Right ventricle myocardium inferior (tissue), 1 donor: ENCODE data around the gene WTIP. TPM values are rescaled to one million over a fixed set of nuclear protein-coding genes. Genes with fewer than 3 reads are reported as not detected.
"Not testable (repeated sequence)": the region's sequence is repeated elsewhere in the genome, so short reads cannot be mapped to it uniquely, and the experiment has no call there.

ENCODE experiments used
- ATAC-seq: fragments of 200-7000 bp; cut with Tn5 transposase; one replicate; pipeline ENCODE4 v1.9.1; 2020; ENCODE audit warnings: mild to moderate bottlenecking, moderate library complexity
- DNase-seq: peaks from one replicate; pipeline ENCODE4 v3.0.0; 2021; ENCODE audit errors: missing footprints
- intact Hi-C: fragments of 100-400 bp; cut with DNase I; formaldehyde crosslinking; loops from one replicate; pipeline ENCODE4 v1.11.0; 2022
- long read RNA-seq: library from polyadenylated mRNA; unstranded; transcript quantifications from one replicate; pipeline ENCODE4 v2.0.0, GENCODE V29; 2021
- total RNA-seq: library from RNA; stranded (reverse); fragmentation: NEBNext Ultra II Directional; extraction: Animal tissue kit (Norgen Biotek cat#: 25700); gene quantifications from one replicate; pipeline ENCODE4 v1.2.1, GENCODE V29; 2021
- donor health status: DM: no; HTN: yes; CAD: no; lungs with severe emphysema.

The WTIP gene
- 21.8 TPM for total RNA-seq
- long read RNA-seq, full-length matches to known transcripts: 51 of 59 reads
- long read RNA-seq, partial matches to known transcripts: 4 of 59 reads
- long read RNA-seq, other reads (novel, unspliced or antisense): 4 of 59 reads

DNA sequence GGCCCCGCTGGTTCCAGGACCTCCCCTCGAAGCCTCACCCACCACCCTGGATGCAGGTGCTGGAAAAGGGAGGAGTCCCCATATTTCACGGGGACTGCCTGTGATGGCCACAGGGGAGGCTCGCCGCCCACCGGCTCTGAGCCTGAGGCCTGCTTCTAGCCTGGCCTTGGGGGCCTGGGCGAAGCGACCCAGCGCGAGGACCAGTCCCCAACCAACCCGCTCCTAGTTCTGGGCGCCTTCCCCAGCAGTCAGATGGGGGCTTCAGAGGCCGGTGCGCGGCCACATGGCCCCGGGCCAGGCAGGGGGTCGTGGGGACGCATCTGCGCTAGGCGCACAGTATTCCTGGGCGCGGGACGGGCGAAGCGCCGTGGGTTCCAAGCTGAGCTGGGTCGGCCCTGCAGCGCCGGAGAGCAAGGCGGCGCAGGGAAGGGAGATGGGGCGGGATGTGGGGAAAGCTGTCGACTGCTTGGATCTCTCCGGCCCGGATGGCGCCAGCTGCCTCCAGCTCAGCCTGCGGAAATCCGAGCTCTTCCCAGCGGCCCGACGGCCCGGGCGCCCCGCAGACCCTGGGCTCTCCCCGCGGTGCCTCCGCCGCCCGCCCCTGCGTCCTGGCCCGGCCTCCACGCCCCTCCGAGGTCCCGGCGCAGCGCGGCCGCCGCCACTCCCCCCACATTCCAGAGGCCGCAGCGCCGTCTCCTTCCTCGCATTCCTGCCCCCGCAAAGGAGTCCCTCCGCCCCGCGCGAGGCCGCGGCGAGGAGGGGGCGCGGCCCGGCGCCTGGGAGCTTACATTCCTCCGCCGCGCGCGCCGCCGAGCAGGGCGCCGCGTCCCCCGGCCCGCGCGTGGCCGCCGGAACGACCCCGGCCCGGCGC is at the start of gene WTIP:
WTIP (plus strand) TSS at position 788 of the 871 bp plus-strand sequence. CDS start 217 bp downstream, outside the sequence.
- intact Hi-C loops: loop anchor here (5.0 kb wide), 1 partner anchor 49 kb away; no protein-coding TSS in a partner anchor
- ATAC-seq (peak; percentile 83), DNase-seq (peak; percentile 84)

DNA sequence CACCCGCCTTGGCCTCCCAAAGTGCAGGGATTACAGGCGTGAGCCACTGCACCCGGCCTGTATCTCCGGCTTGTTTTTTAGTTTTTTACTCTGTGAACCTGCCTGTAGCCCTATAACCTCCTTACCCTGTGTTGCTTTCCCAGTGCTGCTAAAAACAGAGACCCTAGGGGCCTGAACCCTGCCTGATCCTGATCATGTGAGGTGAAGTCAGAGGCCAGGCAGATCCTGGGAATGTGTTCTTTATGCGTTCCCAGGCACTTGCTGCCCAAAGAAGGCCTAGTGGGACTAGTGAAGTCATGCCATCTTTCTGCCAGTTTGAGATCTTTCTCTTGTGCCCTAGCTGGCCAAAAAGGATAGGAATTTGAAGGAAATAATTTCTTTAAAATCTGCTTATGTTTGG is 48.8 kb upstream of the WTIP start:
- intact Hi-C loops: loop anchor here (5.0 kb wide), 1 partner anchor 50 kb away; the partner anchor contains the start of gene WTIP
- no peak for DNase-seq
- peak; percentile 27 for ATAC-seq

DNA sequence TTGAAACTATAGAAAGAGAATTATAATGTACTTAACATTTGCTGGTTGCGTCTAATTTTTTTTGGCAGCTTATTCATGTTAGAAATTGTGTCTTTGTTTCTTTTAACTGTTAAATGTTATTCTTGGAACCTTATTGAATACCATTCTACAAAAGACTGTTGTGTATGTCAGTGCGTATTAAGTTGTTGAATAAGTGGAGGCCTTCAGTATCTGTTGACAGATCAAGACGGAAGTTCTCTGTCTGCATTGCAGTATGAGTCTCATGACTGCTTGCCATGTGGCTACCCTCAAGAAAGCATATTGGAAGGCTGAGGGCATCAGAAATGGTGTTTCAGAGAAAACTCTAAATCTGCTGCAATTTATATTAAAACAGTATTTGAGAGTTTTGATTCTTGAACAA is 44.8 kb upstream of the WTIP start:
- intact Hi-C loops: no loop called here
- DNase-seq: no peak
- no peak for ATAC-seq

- ATAC-seq: no peak
- intact Hi-C loops: no loop called here
- no peak for DNase-seq
Measured at GRCh38 chr19:34448191-34448590, 33.4 kb upstream of the WTIP start.

DNA sequence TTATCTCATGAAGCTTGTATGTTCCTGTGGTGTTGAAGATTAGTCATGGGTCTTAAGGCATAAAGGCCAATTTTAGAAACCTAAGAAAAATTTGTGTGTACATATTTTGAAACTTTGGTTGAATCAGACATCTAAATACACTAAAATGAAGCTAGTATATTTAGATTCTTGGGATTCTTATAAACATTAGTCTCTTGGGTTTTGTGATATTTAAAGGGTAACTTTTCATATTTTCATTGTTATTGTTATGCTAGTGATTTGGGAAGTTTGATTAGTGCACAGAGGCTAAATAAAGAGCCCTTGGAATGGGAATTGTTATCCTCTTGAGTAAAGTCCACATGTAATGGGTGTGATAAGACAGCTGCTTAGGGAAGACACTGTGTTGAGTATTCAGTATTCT is 28.8 kb upstream of the WTIP start:
- intact Hi-C loops: no loop called here
- DNase-seq (no peak), ATAC-seq (no peak)

- ATAC-seq: no peak
- DNase-seq: no peak
- intact Hi-C loops: no loop called here
Measured at GRCh38 chr19:34454091-34454490, 27.5 kb upstream of the WTIP start.

DNA sequence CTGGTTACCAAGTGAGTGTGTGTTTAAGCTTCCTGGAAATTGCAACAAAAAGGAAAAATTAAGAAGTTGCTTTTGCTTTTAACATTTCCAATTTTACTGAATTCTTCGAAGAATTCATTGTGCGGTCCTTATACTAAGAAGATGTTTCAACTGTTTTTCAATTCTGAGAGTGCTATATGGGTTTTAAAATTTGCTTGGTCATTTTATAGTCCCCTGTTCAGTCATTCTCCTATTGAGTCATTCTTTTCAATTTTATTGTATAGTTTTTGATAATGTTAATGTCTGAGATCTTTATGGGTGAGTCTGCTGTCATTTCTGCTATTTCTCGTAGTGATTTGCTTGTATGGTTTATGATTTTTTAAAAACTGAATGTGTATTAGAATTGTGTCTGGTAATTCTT is 26.9 kb upstream of the WTIP start:
- DNase-seq (no peak), ATAC-seq (no peak)
- intact Hi-C loops: no loop called here

DNA sequence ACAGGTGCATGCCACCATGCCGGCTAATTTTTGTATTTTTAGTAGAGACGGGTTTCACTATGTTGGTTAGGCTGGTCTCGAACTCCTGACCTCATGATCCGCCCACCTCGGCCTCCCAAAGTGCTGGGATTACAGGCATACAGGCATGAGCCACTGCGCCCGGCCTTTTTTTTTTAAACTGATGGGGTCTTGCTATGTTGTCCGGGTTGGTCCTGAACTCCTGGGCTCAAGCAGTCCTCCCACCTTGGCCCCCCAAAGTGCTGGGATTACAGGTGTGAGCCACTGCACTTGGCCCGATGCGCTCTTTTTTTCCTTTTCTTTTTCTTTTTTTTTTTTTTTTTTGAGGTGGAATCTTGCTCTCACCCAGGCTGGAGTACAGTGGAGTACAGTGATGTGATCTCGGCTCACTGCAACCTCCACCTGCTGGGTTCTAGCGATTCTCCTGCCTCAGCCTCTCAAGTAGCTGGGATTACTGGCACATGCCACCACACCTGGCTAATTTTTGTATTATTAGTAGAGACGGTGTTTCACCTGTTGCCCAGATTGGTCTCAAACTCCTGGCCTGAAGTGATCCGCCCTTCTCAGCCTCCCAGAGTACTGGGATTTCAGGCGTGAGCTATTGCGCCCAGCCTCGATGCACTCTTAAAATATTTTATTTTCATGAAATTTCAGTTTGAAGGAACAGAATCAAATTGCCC is 25.6 kb upstream of the WTIP start:
- intact Hi-C loops, ATAC-seq: not testable (repeated sequence)

DNA sequence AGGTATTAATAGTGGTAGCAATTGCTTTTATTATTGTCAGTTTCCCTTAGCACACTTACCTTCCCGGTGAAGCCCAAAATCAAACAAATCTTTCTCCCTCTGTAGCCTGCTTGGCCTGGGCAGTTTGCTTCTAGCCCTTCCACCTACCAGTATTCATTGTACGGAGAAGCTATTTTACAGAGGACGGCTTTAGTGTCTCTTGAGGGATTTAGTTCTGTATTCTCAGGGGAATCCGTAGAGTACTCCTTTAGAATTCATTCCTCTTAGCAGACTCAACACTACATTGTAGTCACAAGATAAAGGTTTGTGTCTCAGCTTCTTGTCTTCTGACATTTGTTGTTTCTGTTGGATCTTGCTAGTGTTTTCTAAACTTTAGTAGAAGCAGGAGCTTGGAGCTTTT is 24.1 kb upstream of the WTIP start:
- intact Hi-C loops: no loop called here
- ATAC-seq (no peak), DNase-seq (no peak)

More for the DNA sequence above, 25.6 kb upstream of the WTIP start:
- DNase-seq: not testable (repeated sequence)

- DNase-seq (no peak), ATAC-seq (no peak)
- intact Hi-C loops: loop anchor here (2.0 kb wide), 1 partner anchor 30 kb away; the partner anchor contains the start of gene UBA2
Measured at GRCh38 chr19:34458677-34459076, 22.9 kb upstream of the WTIP start.

GRCh38 chr19:34459614-34460013 is 21.9 kb upstream of the WTIP start:
- DNase-seq (no peak), ATAC-seq (no peak)
- intact Hi-C loops: loop anchor here (2.0 kb wide), 1 partner anchor 31 kb away; the partner anchor contains the start of gene UBA2

DNA sequence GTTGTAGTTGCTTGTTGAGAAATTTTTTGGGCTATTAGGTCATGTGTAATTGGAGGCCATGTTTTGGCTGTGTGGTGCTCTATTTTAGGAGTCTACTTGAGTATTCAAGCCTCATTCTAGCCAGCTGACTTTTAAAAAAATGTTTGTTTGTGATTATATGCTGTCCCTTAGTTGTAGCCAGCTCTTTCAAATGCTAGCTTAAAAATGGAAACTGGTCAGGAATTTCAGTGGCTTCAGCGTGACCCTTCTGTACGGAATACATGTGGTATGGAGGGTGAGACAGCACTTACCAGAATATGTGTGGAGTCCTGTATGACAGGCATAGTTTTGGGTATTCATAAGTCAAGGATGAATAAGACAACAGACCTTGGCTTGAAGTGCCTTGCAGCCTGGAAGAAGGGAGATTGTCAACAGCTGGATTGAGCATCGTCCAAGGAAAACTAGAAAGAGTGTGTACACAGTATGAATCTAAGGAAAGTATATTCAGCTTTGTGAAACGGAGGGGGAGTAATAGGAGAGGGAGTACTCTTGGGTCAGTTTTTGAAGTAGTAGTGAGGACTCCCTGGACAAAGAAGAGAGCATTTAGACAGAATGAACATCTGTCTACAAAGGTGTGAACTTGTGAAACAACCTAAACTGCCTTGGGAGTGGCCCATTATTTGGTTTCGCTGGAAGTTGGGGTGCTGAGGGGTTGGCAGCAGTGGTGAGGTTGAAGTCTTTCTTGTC is 20.0 kb upstream of the WTIP start:
- intact Hi-C loops: no loop called here
- ATAC-seq: peak; percentile 80
- no peak for DNase-seq

DNA sequence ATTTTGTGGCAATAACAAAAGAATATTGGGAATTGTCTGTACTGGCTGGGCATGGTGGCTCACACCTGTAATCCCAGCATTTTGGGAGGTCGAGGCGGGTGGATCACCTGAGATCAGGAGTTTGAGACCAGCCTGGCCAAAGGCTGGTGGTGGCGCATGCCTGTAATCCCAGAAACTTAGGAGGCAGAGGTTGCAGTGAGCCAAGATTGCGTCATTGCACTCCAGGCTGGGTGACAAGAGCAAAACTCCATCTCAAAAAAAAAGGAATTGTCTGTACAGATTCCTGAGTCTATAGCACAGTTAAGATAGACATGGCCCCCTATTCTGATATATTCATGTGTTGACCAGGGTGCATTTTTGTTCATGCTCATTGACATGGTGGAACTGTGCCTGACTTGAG is 16.8 kb upstream of the WTIP start:
- DNase-seq: peak; percentile 33
- ATAC-seq, intact Hi-C loops: not testable (repeated sequence)

DNA sequence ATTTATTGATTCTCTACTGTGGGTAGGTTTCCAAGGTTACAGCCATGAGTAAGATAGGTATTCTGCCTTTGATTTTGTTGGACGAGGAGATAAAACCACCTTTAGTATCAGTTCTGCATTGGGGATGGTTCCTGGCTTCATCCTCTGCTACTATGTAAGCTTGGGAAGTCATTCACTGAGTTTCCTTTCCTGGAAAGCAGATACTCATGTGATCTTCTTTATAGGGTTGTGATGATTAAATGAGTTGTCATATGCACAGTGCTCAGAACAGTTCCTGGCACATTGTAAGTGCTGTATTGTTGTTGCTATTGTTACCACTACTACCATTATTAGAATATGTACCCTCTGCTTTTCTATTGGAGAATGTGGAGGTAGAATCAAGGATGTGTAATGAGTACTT is 13.1 kb upstream of the WTIP start:
- DNase-seq (no peak), ATAC-seq (peak; percentile 62)
- intact Hi-C loops: no loop called here

DNA sequence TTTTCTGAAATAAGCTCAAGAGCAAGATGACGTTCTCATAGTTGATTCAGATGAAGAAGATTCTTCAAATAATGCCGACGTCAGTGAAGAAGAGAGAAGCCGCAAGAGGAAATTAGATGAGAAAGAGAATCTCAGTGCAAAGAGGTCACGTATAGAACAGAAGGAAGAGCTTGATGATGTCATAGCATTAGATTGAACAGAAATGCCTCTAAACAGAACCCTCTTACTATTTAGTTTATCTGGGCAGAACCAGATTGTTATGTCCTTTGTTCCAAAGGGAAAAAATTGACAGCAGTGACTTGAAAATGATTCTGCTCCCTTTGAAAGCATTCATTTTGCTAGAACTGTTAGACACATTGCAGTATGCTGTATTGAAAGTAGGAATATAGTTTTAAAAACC is 12.5 kb upstream of the WTIP start:
- ATAC-seq, intact Hi-C loops, DNase-seq: not testable (repeated sequence)

GRCh38 chr19:34471906-34472700 is 9.5 kb upstream of the WTIP start:
- intact Hi-C loops: no loop called here
- ATAC-seq: no peak
- DNase-seq: peak; percentile 48

DNA sequence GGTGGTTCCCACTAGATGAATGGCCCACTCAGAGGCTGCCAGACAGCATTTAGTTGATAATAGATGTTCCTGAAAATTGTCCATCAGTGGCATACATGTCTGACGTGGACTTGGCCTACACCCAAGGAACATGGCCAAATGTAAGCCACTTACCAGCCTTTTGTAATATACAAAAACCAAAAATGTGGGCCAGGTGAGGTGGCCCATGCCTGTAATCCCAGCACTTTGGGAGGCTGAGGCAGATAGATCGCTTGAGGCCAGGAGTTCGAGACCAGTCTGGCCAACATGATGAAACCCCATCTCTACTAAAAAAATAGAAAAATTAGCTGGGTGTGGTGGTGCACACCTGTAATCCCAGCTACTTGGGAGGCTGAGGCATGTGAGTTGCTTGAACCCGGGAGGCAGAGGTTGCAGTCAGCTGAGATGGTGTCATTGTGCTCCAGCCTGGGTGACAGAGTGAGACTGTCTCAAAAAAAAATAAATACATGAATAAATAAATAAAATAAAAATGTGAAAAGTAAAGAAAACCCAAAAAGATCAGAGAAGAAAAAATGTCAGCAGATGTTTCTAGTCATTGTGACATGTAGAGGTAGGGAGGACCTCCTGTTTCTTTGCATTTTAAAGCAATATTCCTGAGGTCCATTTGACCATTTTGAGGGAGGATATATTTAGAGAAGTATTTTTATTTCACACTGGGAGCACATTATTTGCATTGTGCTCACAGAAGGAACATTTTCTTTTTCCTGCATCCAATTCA is 7.1 kb upstream of the WTIP start:
- DNase-seq: no peak
- intact Hi-C loops: no loop called here
- no peak for ATAC-seq
